ENCODE results near the gene NOL11. TPM values are rescaled to one million over a fixed set of nuclear protein-coding genes. Genes with fewer than 3 reads are reported as not detected.

The NOL11 gene
- polyA plus RNA-seq, 2 of the 4 experiments (the other 2 are of a cell fraction), result 79.6 to 118 TPM

DNA sequence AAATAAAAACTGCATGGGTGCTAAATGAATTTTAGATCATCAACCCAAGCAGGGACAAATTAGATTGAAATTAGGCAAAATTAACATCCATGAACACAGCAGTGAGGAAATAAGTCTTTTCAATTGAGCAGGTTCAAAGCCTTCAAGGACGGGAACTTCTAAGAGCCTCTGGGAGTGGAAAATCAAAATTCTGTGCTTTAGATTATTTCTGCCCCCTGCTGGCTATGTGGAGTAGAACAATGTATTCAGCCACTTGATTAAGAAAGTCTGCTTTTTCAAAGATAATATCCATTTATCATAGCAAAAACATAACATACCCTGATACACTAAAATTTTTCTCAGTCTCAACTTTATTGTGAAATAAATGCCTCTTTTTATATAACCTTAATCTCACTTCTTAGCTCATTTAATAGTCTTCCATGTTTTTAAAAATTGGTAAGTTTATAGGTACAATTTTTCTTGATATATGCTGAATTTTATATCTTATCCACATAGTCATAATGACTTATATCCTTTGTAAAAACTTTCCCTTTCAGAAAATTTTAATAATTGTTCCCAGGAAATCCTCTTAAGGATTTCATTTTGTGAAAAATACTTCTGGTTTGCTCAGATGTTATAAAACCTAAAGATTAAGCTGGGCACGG lies 28.1 kb upstream of the NOL11 start:
- FAIRE-seq (peak; percentile 83), ATAC-seq (peak; percentile 54 to 68; a peak in 2 of 6 replicates), DNase-seq (ENCODE audit: low read depth in 1 of 2, low spot score in 1 of 2) (peak; percentile 69 to 85)
- ChIA-PET POLR2A (no interaction called here), CTCF (interaction anchor here (0.6 to 6.0 kb wide), 33 partner anchors 9 to 416 kb away, joined by 3 to 105 read pairs (median 3); partner anchors contain the start of gene NOL11)
- Histone ChIP-seq H3K27ac (no peak overlapping the region), H3K9me3 (no peaks in the 10 kb centered on the region), H3K4me3 (no peak overlapping the region), H3K4me1 (no peaks in the 10 kb centered on the region), H3K4me2 (no peak overlapping the region)
- TF ChIP-seq FOSL2 (IDR thresholded peaks at IDR 0.05), result no peak
- no peak for TF ChIP-seq FOSL2 (CRISPR knock-in tag; IDR thresholded peaks at IDR 0.05)
- TF ChIP-seq, protein P1, sequence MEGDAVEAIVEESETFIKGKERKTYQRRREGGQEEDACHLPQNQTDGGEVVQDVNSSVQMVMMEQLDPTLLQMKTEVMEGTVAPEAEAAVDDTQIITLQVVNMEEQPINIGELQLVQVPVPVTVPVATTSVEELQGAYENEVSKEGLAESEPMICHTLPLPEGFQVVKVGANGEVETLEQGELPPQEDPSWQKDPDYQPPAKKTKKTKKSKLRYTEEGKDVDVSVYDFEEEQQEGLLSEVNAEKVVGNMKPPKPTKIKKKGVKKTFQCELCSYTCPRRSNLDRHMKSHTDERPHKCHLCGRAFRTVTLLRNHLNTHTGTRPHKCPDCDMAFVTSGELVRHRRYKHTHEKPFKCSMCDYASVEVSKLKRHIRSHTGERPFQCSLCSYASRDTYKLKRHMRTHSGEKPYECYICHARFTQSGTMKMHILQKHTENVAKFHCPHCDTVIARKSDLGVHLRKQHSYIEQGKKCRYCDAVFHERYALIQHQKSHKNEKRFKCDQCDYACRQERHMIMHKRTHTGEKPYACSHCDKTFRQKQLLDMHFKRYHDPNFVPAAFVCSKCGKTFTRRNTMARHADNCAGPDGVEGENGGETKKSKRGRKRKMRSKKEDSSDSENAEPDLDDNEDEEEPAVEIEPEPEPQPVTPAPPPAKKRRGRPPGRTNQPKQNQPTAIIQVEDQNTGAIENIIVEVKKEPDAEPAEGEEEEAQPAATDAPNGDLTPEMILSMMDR (IDR thresholded peaks at IDR 0.05), result peak; percentile 93
- TF ChIP-seq SMC3 (IDR thresholded peaks at IDR 0.05), result peak; percentile 91
- no peak for TF ChIP-seq HOXA7 (CRISPR knock-in tag; IDR thresholded peaks at IDR 0.05)
- peak; percentile 78 to 83 for TF ChIP-seq RAD21 (conservative IDR thresholded peaks at IDR 0.05 in 1 of 2, IDR thresholded peaks at IDR 0.05 in 1 of 2)
- WGBS (ENCODE audit: missing lambda C conversion rate), result 51% methylated on average over 2 of the region's 2 CpGs

DNA sequence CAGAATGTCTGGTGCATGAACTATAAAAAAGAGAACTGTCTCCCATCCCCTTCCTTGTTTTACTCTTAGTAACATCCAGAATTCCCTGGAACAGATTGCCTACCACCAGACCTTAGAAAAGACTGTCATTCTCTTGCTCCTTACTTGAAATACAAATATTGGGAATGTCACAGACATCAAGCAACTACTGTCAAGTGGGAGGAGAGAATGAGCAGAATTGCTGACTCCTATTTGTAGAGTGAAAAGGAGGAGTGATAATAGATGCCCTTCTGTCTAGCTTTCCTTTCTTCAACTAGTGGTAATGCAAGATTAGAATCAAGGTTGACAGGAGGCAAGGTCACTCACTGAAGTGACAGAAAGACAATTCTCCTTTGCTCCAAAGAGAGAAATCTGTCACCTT lies 23.9 kb upstream of the NOL11 start:
- DNase-seq (ENCODE audit: low read depth in 1 of 2, low spot score in 1 of 2) (no peak), ATAC-seq (no peak), FAIRE-seq (no peak)
- POLR2A ChIA-PET, result no interaction called here
- Histone ChIP-seq H3K4me1 (no peaks in the 10 kb centered on the region), H3K9me3 (no peaks in the 10 kb centered on the region), H3K4me2 (no peak overlapping the region), H3K27ac (no peak overlapping the region), H3K4me3 (no peak overlapping the region)
- CTCF ChIA-PET, result interaction anchor here (1.0 to 4.3 kb wide), 9 partner anchors 10 to 318 kb away, joined by 3 to 33 read pairs (median 3); no protein-coding TSS in a partner anchor
- TF ChIP-seq, protein P2, sequence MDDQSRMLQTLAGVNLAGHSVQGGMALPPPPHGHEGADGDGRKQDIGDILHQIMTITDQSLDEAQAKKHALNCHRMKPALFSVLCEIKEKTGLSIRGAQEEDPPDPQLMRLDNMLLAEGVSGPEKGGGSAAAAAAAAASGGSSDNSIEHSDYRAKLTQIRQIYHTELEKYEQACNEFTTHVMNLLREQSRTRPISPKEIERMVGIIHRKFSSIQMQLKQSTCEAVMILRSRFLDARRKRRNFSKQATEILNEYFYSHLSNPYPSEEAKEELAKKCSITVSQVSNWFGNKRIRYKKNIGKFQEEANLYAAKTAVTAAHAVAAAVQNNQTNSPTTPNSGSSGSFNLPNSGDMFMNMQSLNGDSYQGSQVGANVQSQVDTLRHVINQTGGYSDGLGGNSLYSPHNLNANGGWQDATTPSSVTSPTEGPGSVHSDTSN (IDR thresholded peaks at IDR 0.05), result no peak
- TF ChIP-seq MYC (IDR thresholded peaks at IDR 0.05; ENCODE audit: borderline replicate concordance, low read length) (no peak), ZC3H11A (IDR thresholded peaks at IDR 0.05) (no peak), RARB (CRISPR knock-in tag; IDR thresholded peaks at IDR 0.05) (no peak), EP300 (IDR thresholded peaks at IDR 0.05) (no peak), FOSL2 (IDR thresholded peaks at IDR 0.05) (no peak), FOSL2 (CRISPR knock-in tag; IDR thresholded peaks at IDR 0.05) (no peak), CBX2 (IDR thresholded peaks at IDR 0.05; ENCODE audit: borderline replicate concordance, low read depth) (no peak), RNF2 (IDR thresholded peaks at IDR 0.05; ENCODE audit: borderline replicate concordance, low read depth) (no peak), ZNF302 (CRISPR knock-in tag; IDR thresholded peaks at IDR 0.05) (no peak), CHD4 (IDR thresholded peaks at IDR 0.05; ENCODE audit: borderline replicate concordance) (no peak), MAZ (IDR thresholded peaks at IDR 0.05; ENCODE audit: borderline replicate concordance, low read depth, low read length) (no peak), POLR2A (IDR thresholded peaks at IDR 0.05; ENCODE audit: low read length) (no peak), JUNB (IDR thresholded peaks at IDR 0.05) (no peak)
- TF ChIP-seq, protein P3, sequence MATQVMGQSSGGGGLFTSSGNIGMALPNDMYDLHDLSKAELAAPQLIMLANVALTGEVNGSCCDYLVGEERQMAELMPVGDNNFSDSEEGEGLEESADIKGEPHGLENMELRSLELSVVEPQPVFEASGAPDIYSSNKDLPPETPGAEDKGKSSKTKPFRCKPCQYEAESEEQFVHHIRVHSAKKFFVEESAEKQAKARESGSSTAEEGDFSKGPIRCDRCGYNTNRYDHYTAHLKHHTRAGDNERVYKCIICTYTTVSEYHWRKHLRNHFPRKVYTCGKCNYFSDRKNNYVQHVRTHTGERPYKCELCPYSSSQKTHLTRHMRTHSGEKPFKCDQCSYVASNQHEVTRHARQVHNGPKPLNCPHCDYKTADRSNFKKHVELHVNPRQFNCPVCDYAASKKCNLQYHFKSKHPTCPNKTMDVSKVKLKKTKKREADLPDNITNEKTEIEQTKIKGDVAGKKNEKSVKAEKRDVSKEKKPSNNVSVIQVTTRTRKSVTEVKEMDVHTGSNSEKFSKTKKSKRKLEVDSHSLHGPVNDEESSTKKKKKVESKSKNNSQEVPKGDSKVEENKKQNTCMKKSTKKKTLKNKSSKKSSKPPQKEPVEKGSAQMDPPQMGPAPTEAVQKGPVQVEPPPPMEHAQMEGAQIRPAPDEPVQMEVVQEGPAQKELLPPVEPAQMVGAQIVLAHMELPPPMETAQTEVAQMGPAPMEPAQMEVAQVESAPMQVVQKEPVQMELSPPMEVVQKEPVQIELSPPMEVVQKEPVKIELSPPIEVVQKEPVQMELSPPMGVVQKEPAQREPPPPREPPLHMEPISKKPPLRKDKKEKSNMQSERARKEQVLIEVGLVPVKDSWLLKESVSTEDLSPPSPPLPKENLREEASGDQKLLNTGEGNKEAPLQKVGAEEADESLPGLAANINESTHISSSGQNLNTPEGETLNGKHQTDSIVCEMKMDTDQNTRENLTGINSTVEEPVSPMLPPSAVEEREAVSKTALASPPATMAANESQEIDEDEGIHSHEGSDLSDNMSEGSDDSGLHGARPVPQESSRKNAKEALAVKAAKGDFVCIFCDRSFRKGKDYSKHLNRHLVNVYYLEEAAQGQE (IDR thresholded peaks at IDR 0.05), result no peak
- TF ChIP-seq, protein P4, sequence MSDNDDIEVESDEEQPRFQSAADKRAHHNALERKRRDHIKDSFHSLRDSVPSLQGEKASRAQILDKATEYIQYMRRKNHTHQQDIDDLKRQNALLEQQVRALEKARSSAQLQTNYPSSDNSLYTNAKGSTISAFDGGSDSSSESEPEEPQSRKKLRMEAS (IDR thresholded peaks at IDR 0.05), result no peak
